PC-9 (cell line): ENCODE results near the gene VAC14. TPM values are rescaled to one million over a fixed set of nuclear protein-coding genes. Genes with fewer than 3 reads are reported as not detected.

Source experiments
- BruUV-seq: library from RNA; stranded (reverse); fragments of 400-500 nt; replicated peaks from 2 replicates; lab custom pipeline; 2021; lab: Mats Ljungman, UMichigan
- CTCF ChIA-PET: fragments of 300-600 bp; sonication (Branson Sonifier 250); formaldehyde crosslinking; loops from one replicate; lab custom pipeline; 2022; ENCODE audit warnings: antibody characterized with exemption; lab: Charles Lee
- POLR2A ChIA-PET: fragments of 300-600 bp; sonication (Branson Sonifier 250); formaldehyde crosslinking; loops from one replicate; lab custom pipeline; 2022; ENCODE audit warnings: antibody characterized with exemption; ENCODE audit not compliant: unreplicated experiment; lab: Charles Lee
- DNase-seq, 2 experiments: peaks; one replicate each; pipeline versions ENCODE4 v3.0.0 to v3.0.0-alpha.2; 2015 to 2022; ENCODE audit warnings: mixed read lengths in 1 of 2
- H2AFZ ChIP-seq: fragments of 200-600 bp; sonication (generic); 2 replicates; pipeline ENCODE4 v1.8.1; 2017; ENCODE audit warnings: antibody characterized with exemption
- H3F3A ChIP-seq: fragments of 200-600 bp; sonication (generic); 2 replicates; pipeline ENCODE4 v1.8.1; 2017; ENCODE audit warnings: antibody characterized with exemption, mild to moderate bottlenecking, low read depth; ENCODE audit not compliant: insufficient read depth
- H3K27ac ChIP-seq: fragments of 200-600 bp; sonication (generic); 2 replicates; pipeline ENCODE4 v1.6.1; 2016; ENCODE audit warnings: mixed run types
- H3K27me3 ChIP-seq: fragments of 200-600 bp; sonication (generic); 2 replicates; pipeline ENCODE4 v1.6.1; 2016; ENCODE audit warnings: low read depth, mixed run types; ENCODE audit not compliant: insufficient read depth
- H3K36me3 ChIP-seq: fragments of 200-600 bp; sonication (generic); 2 replicates; pipeline ENCODE4 v1.6.1; 2016; ENCODE audit warnings: low read depth, mixed run types
- H3K4me1 ChIP-seq: fragments of 200-600 bp; sonication (generic); replicated peaks from 2 replicates; pipeline ENCODE4 v1.6.1; 2016; ENCODE audit warnings: mixed run types; ENCODE audit not compliant: insufficient read depth
- H3K4me2 ChIP-seq: fragments of 200-600 bp; sonication (generic); 2 replicates; pipeline ENCODE4 v1.6.1; 2017; ENCODE audit warnings: mixed run types
- H3K4me3 ChIP-seq: fragments of 200-600 bp; sonication (generic); 2 replicates; pipeline ENCODE4 v1.6.1; 2016; ENCODE audit warnings: mixed run types
- H3K79me2 ChIP-seq: fragments of 200-600 bp; sonication (generic); 2 replicates; pipeline ENCODE4 v1.6.1; 2017; ENCODE audit warnings: low read depth, mixed run types
- H3K9me2 ChIP-seq: fragments of 200-600 bp; sonication (generic); 2 replicates; pipeline ENCODE4 v1.8.1; 2017; ENCODE audit warnings: mild to moderate bottlenecking; ENCODE audit not compliant: insufficient read depth
- H3K9me3 ChIP-seq: fragments of 200-600 bp; sonication (generic); 2 replicates; pipeline ENCODE4 v1.8.1; 2016; ENCODE audit warnings: low read depth; ENCODE audit not compliant: insufficient read depth
- H4K20me1 ChIP-seq: fragments of 200-600 bp; sonication (generic); 2 replicates; pipeline ENCODE4 v1.8.1; 2017; ENCODE audit not compliant: insufficient read depth
- CTCF ChIP-seq: fragments of 200-600 bp; sonication (generic); conservative IDR thresholded peaks from 2 replicates; pipeline ENCODE4 v1.6.1; 2017; ENCODE audit warnings: mixed run types, antibody characterized with exemption, mild to moderate bottlenecking, moderate library complexity
- EZH2 ChIP-seq: fragments of 200-600 bp; sonication (generic); IDR thresholded peaks from 2 replicates; pipeline ENCODE4 v1.8.0; 2017; ENCODE audit warnings: antibody characterized with exemption, low read depth
- intact Hi-C: fragments of 100-400 bp; cut with micrococcal nuclease; formaldehyde crosslinking; loops from one replicate; pipeline ENCODE4 v1.10.0; 2022; ENCODE audit not compliant: unreplicated experiment
- total RNA-seq: library from RNA; stranded (reverse); gene quantifications from 2 replicates; pipeline ENCODE4 v1.2.3, GENCODE V29; 2021

The VAC14 gene
- total RNA-seq, 1 experiment from 2014 or later = 46.8 TPM

- BruUV-seq = no TSS peak
- ChIA-PET CTCF (interaction anchor here (2.0 kb wide), 1 partner anchor 56 kb away, joined by 6 read pairs; no protein-coding TSS in a partner anchor), POLR2A (interaction anchor here (0.5 to 0.7 kb wide), 3 partner anchors 20 to 369 kb away, joined by 3 to 23 read pairs (median 8); partner anchors contain the start of gene DDX19A)
- Histone ChIP-seq H3K27ac (peak overlapping the region; percentile 76), H3K9me2 (no peaks in the 10 kb centered on the region), H2AFZ (no peak overlapping the region), H4K20me1 (no peaks in the 10 kb centered on the region), H3F3A (peaks cover 13% of the 10 kb centered on the region), H3K79me2 (no peaks in the 10 kb centered on the region; the same call in 1 of the 2 replicates), H3K4me1 (peaks cover 28% of the 10 kb centered on the region), H3K36me3 (no peaks in the 10 kb centered on the region), H3K4me3 (no peak overlapping the region), H3K9me3 (no peaks in the 10 kb centered on the region), H3K4me2 (peak overlapping the region; percentile 64), H3K27me3 (no peaks in the 10 kb centered on the region)
- peak; percentile 25 for TF ChIP-seq CTCF
- TF ChIP-seq EZH2 = no peak
- intact Hi-C loops = loop anchor here (2.0 kb wide), 2 partner anchors 18 to 32 kb away; no protein-coding TSS in a partner anchor
- peak; percentile 93 to 95 for DNase-seq
Measured at GRCh38 chr16:70715055-70715858, 85.7 kb downstream of the VAC14 start.

- Histone ChIP-seq H3F3A (peaks cover 13% of the 10 kb centered on the region), H4K20me1 (no peaks in the 10 kb centered on the region), H3K4me3 (no peak overlapping the region), H3K36me3 (no peaks in the 10 kb centered on the region), H3K27me3 (no peaks in the 10 kb centered on the region), H2AFZ (no peak overlapping the region), H3K79me2 (no peaks in the 10 kb centered on the region; the same call in 1 of the 2 replicates), H3K4me1 (peaks cover 28% of the 10 kb centered on the region), H3K9me3 (no peaks in the 10 kb centered on the region), H3K27ac (peak overlapping the region; percentile 76), H3K9me2 (no peaks in the 10 kb centered on the region), H3K4me2 (peak overlapping the region; percentile 64)
- intact Hi-C loops = loop anchor here (2.0 kb wide), 2 partner anchors 18 to 32 kb away; no protein-coding TSS in a partner anchor
- TF ChIP-seq CTCF = no peak
- no peak for TF ChIP-seq EZH2
- POLR2A ChIA-PET = no interaction called here
- BruUV-seq = no TSS peak
- DNase-seq = no peak
- CTCF ChIA-PET = interaction anchor here (2.0 kb wide), 1 partner anchor 57 kb away, joined by 6 read pairs; no protein-coding TSS in a partner anchor
Measured at GRCh38 chr16:70714581-70715054, 86.3 kb downstream of the VAC14 start.

- Histone ChIP-seq H3K4me2 (no peak overlapping the region), H3K9me3 (no peaks in the 10 kb centered on the region), H3K79me2 (no peaks in the 10 kb centered on the region; the same call in 1 of the 2 replicates), H2AFZ (no peak overlapping the region), H4K20me1 (no peaks in the 10 kb centered on the region), H3K4me1 (peaks cover 28% of the 10 kb centered on the region), H3K9me2 (no peaks in the 10 kb centered on the region), H3K4me3 (no peak overlapping the region), H3F3A (peaks cover 13% of the 10 kb centered on the region), H3K27ac (no peak overlapping the region), H3K36me3 (no peaks in the 10 kb centered on the region), H3K27me3 (no peaks in the 10 kb centered on the region)
- no peak for DNase-seq
- intact Hi-C loops = loop anchor here (2.0 kb wide), 2 partner anchors 17 to 33 kb away; no protein-coding TSS in a partner anchor
- no TSS peak for BruUV-seq
- ChIA-PET POLR2A (no interaction called here), CTCF (no interaction called here)
- no peak for TF ChIP-seq EZH2
- no peak for TF ChIP-seq CTCF
Measured at GRCh38 chr16:70713824-70714223, 87.1 kb downstream of the VAC14 start.
